ENCODE results near the gene ZSWIM4. TPM values are rescaled to one million over a fixed set of nuclear protein-coding genes. Genes with fewer than 3 reads are reported as not detected.

ZSWIM4 gene
- total and polyA plus RNA-seq, 10 of the 15 experiments (the other 5 are each of a cell fraction or from before 2014, with no cell fraction given), result 0.73 to 11.1 (median 1.8) TPM; not detected in 2

DNA sequence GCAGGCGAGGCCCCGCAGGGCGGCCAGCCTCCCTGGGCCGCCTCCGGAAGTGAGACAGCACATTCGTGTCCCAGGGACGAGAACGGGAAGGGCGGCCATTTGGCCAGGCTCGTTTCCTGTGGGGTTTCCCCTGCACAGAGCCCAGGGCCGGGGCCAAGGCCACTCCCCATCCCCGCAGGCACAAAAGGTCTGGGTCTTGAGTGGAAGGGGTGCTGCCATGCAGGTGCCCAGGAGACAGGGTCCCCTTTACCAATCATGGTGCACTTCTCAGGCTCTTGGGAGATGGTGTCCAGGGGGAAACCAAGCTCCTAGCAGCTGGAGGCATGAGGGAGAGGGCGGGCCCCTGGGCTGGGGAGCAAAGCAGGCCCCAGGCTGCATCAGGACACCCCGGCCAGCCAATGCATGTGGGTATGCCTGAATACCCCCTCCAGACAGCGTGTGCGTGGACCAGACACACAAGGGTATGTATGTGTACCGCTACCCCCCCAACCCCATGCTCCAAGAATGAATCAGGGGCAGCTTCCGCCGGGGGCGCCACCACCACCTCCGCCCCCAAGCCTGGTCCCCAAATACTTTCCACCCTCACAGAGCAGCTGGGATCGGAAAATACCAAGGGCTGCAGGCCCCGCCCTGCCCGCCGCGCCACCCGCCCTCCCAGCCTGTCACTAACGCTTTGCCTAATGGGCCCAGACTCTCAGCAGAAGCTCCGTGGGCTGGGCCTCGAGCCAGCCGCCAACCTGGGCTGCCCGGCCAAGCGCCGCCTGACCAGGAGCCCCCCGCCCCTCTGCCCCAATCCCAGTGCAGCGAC lies 44.1 kb downstream of the ZSWIM4 start (continued):
- peak; percentile 26; the same call in 1 of the 2 replicates for TF ChIP-seq SREBF1 (IDR thresholded peaks at IDR 0.05; ENCODE audit: low read length)
- TF ChIP-seq BACH1 (IDR thresholded peaks at IDR 0.05; ENCODE audit: borderline replicate concordance), result peak; percentile 13; the same call in 1 of the 2 replicates
- peak; percentile 43; the same call in 1 of the 2 replicates for TF ChIP-seq ZSCAN29 (IDR thresholded peaks at IDR 0.05)
- peak; percentile 81 for TF ChIP-seq CBFB (IDR thresholded peaks at IDR 0.05; ENCODE audit: low read depth)
- TF ChIP-seq, protein P1, sequence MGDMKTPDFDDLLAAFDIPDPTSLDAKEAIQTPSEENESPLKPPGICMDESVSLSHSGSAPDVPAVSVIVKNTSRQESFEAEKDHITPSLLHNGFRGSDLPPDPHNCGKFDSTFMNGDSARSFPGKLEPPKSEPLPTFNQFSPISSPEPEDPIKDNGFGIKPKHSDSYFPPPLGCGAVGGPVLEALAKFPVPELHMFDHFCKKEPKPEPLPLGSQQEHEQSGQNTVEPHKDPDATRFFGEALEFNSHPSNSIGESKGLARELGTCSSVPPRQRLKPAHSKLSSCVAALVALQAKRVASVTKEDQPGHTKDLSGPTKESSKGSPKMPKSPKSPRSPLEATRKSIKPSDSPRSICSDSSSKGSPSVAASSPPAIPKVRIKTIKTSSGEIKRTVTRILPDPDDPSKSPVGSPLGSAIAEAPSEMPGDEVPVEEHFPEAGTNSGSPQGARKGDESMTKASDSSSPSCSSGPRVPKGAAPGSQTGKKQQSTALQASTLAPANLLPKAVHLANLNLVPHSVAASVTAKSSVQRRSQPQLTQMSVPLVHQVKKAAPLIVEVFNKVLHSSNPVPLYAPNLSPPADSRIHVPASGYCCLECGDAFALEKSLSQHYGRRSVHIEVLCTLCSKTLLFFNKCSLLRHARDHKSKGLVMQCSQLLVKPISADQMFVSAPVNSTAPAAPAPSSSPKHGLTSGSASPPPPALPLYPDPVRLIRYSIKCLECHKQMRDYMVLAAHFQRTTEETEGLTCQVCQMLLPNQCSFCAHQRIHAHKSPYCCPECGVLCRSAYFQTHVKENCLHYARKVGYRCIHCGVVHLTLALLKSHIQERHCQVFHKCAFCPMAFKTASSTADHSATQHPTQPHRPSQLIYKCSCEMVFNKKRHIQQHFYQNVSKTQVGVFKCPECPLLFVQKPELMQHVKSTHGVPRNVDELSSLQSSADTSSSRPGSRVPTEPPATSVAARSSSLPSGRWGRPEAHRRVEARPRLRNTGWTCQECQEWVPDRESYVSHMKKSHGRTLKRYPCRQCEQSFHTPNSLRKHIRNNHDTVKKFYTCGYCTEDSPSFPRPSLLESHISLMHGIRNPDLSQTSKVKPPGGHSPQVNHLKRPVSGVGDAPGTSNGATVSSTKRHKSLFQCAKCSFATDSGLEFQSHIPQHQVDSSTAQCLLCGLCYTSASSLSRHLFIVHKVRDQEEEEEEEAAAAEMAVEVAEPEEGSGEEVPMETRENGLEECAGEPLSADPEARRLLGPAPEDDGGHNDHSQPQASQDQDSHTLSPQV (IDR thresholded peaks at IDR 0.05), result no peak
- peak; percentile 57; the same call in 1 of the 2 replicates for TF ChIP-seq PML (IDR thresholded peaks at IDR 0.05; ENCODE audit: low read length)
- TF ChIP-seq, protein P2, sequence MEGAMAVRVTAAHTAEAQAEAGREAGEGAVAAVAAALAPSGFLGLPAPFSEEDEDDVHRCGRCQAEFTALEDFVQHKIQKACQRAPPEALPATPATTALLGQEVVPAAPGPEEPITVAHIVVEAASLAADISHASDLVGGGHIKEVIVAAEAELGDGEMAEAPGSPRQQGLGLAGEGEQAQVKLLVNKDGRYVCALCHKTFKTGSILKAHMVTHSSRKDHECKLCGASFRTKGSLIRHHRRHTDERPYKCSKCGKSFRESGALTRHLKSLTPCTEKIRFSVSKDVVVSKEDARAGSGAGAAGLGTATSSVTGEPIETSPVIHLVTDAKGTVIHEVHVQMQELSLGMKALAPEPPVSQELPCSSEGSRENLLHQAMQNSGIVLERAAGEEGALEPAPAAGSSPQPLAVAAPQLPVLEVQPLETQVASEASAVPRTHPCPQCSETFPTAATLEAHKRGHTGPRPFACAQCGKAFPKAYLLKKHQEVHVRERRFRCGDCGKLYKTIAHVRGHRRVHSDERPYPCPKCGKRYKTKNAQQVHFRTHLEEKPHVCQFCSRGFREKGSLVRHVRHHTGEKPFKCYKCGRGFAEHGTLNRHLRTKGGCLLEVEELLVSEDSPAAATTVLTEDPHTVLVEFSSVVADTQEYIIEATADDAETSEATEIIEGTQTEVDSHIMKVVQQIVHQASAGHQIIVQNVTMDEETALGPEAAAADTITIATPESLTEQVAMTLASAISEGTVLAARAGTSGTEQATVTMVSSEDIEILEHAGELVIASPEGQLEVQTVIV (IDR thresholded peaks at IDR 0.05; ENCODE audit: borderline replicate concordance, partially characterized antibody), result no peak
- TF ChIP-seq ASH2L (IDR thresholded peaks at IDR 0.05; ENCODE audit: borderline replicate concordance, low read depth), result no peak
- TF ChIP-seq BMI1 (IDR thresholded peaks at IDR 0.05; ENCODE audit: borderline replicate concordance), result no peak
- TF ChIP-seq PAX5 (IDR thresholded peaks at IDR 0.05; ENCODE audit: borderline replicate concordance, low read depth, low read length), result no peak; the same call in 1 of the 2 replicates
- TF ChIP-seq, protein P3, sequence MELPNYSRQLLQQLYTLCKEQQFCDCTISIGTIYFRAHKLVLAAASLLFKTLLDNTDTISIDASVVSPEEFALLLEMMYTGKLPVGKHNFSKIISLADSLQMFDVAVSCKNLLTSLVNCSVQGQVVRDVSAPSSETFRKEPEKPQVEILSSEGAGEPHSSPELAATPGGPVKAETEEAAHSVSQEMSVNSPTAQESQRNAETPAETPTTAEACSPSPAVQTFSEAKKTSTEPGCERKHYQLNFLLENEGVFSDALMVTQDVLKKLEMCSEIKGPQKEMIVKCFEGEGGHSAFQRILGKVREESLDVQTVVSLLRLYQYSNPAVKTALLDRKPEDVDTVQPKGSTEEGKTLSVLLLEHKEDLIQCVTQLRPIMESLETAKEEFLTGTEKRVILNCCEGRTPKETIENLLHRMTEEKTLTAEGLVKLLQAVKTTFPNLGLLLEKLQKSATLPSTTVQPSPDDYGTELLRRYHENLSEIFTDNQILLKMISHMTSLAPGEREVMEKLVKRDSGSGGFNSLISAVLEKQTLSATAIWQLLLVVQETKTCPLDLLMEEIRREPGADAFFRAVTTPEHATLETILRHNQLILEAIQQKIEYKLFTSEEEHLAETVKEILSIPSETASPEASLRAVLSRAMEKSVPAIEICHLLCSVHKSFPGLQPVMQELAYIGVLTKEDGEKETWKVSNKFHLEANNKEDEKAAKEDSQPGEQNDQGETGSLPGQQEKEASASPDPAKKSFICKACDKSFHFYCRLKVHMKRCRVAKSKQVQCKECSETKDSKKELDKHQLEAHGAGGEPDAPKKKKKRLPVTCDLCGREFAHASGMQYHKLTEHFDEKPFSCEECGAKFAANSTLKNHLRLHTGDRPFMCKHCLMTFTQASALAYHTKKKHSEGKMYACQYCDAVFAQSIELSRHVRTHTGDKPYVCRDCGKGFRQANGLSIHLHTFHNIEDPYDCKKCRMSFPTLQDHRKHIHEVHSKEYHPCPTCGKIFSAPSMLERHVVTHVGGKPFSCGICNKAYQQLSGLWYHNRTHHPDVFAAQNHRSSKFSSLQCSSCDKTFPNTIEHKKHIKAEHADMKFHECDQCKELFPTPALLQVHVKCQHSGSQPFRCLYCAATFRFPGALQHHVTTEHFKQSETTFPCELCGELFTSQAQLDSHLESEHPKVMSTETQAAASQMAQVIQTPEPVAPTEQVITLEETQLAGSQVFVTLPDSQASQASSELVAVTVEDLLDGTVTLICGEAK (IDR thresholded peaks at IDR 0.05; ENCODE audit: borderline replicate concordance), result peak; percentile 77; the same call in 1 of the 2 replicates
- peak; percentile 49 for TF ChIP-seq RELA (IDR thresholded peaks at IDR 0.05; ENCODE audit: borderline replicate concordance, partially characterized antibody)
- peak; percentile 44; the same call in 1 of the 2 replicates for TF ChIP-seq ELK1 (IDR thresholded peaks at IDR 0.05; ENCODE audit: low read depth, low read length)
- TF ChIP-seq LARP7 (IDR thresholded peaks at IDR 0.05), result peak; percentile 76; the same call in 1 of the 2 replicates
- TF ChIP-seq RELB (IDR thresholded peaks at IDR 0.05; ENCODE audit: low read depth), result peak; percentile 71

All from GM12878 (cell line).